IPS DF 4.7 (cell line): ENCODE measurements around the gene MAP7D2.

Experiments
- DNase-seq: peaks from one replicate; pipeline ENCODE4 v3.0.0-alpha.2; 2013; ENCODE audit warnings: low spot score; ENCODE audit errors: extremely low read depth

The MAP7D2 gene

GRCh38 chrX:19975845-19976244, 140.9 kb downstream of the MAP7D2 start:
- no peak for DNase-seq

DNA sequence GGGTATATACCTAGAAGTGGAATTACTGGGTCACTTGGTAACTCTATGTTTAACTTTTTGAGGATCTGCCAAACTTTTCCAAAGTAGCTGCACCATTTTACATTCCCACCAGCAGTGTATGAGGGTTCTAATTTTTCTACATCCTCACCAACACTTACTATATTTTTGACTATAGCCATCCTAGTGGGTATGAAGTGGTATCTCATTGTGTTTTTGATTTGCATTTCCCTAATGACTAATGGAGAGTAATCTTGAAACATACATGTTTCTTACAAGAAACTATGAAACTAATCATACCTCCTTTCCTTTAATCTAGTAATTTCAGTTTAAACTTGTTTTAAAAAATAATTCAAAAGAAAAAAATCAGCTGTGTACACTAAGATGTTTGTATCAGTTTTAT, 143.7 kb downstream of the MAP7D2 start:
- DNase-seq: no peak

DNA sequence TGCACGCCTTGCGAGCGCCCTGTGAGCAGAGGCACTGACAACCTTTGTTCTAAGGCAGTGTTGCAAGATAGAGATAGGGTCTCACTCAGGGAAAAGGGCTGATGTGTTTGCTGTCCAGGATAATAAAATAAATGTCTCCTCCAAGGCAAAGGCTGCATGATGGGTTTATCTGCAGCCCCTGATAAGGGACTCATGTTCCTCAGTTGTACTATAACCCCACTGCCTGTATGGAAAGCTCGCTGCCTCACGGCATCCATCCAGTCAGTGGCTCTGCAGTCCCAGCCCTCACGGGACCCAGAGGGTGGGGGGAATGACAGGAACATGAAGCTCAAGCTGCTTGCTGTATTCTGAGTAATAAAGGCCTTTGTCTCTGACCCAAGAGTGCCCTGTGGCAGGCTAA, 148.4 kb downstream of the MAP7D2 start:
- DNase-seq: no peak

DNA sequence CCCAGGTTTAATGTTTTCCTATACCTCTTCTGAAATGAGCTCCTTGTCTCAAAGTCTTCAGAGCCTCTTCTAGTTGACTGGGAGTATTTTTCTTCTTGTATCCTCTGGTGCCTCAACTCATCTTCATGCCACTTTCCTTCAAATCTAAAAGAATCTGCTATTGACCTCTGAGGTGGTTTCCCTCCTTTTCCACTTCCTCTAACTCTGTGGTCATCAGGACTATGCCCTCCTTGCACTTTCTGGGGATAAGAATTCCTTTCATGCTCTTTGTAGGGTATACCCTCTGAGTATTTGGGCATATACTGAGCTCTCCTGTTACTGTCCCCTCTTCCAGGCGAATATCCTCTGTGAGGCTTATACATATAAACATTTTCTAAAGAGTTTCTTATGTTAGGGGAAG, 150.7 kb downstream of the MAP7D2 start:
- DNase-seq: no peak

DNA sequence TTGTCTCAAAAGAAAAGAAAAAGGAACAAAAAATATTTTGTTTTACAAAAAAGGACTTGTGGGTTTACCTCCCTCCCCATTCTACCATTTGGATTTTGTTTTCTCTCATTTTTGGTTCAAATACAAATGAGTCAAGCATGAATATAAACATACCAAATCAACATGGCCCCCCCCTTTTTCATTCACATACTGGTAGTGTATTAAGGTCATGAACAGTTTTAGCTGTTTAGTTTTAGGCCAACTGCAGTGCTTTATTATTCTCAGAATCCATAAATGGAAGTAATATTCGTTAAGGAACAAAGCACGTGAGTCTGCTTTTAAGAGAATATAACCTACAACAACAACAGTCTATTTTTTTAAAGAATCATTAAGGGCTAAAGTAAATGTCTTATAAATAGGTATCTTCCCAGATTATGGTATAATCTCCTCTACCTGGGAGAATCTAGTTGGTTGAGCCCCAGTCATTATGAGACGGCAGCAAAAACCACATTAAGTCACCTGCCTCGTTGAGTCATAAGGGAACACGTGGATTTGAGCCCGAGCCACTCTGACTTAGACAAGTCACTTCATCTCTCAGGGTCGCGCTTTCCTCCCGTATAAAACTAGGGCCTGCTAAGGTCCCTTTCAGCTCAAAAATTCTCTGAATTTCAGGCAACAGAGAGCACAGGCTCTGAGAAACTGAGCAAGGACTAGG, 152.5 kb downstream of the MAP7D2 start:
- DNase-seq: no peak

DNA sequence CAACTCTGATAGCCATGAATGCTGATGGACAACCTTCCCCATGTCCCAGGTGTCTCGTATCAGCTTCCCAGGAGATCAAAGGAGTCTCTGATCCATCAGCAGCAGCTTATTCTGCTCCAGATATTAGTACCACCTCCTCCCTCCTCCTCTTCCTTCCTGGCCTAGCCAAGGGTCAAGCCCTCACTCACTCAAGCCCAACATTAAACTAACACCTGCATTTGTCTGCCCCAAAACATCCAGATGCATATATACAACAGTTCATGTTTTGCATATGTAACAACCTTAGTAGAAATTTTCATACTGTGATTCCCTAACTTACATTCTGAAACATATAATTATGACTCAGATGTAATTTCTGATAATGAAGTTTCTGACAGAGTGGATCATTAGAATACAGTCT, 155.8 kb downstream of the MAP7D2 start:
- no peak for DNase-seq

DNA sequence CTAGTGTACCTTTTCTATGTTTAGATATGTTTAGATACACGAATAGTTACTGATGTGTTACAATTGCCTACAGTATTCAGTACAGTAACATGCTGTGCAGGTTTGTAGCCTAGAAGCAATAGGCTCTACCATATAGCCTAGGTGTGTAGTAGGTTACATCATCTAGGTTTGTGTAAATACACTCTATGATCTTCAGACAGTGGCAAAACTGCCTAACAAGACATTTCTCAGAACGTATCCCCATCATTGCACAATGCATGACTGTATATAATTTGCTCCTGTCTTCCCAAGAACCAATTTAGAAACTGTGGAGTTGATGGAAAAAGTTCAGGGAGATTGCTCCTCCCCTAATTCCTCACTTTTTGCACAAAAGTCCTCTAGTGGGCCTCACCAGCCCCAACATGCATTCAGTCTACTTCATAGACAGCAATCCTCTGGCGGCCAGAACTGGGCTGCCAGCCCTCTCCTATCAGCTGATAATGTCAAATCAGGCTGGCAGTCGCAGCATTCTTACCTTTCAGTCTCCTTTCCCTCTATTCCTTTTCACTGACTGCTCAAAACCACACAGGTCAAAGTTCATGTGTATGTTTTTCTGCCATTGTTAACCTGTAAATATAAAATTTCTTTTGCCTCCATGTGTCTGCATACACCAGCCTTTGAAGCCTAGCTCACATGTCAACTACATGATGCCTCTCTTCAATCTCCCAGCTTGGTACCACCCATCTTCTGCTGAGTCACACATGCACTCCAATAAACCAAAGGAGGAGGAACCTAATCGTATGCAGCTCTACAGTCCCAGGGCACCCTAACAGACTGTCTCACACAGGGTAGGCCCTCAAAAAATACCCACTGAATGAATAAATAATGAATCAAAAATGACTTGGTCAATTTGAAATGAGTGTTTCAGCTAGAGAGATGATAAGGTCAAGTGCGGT, 157.9 kb downstream of the MAP7D2 start:
- DNase-seq: no peak

DNA sequence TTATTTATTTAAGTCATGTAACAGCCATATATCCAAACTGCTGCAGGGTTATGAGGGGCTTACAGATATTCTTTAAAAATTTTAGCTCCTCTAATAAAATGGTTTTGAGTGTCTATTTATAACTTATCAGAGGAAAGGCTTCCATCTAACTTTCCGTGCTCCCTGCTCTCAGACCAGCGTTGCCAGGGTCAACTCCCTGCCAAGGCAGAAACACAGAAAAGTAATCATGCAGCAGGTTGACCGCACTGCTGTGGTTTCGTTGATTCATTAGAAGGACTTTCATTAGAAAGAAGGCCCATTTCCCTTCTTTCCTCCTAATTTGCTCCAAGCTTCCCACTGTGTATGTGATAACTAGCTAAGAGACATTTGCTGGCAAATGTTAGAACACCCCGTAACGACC, 159.8 kb downstream of the MAP7D2 start:
- no peak for DNase-seq
